ENCODE measurements around the gene HYAL4. TPM values are rescaled to one million over a fixed set of nuclear protein-coding genes. Genes with fewer than 3 reads are reported as not detected.
"Not testable (repeated sequence)": the region's sequence is repeated elsewhere in the genome, so short reads cannot be mapped to it uniquely, and the experiment has no call there.

The HYAL4 gene
- total and polyA plus RNA-seq, 2 of the 13 experiments (the other 11 are each of a cell fraction or from before 2014, with no cell fraction given) = not detected

DNA sequence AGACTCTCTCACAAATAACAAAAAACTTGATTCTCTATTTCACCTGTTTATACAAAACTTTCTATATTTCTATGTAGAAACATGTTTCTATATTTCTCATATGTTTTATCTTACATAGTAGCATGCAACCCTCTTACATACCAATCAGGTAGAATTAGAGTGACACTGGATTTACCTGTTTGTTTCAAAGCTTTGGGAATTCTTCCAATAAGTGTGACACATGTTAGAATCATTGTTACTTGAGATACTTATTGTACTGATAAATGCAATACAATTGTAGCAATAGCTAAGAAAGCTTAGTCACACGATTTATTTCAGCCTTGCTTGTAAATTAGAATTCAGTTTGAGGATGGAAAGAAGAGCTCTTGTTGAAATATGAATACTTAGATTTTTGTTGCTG is 4.9 kb downstream of the HYAL4 start (continued):
- no peak for TF ChIP-seq HDAC1 (CRISPR knock-in tag; IDR thresholded peaks at IDR 0.05)
- no peak for TF ChIP-seq ZNF782 (CRISPR knock-in tag; IDR thresholded peaks at IDR 0.05; ENCODE audit: borderline replicate concordance)

DNA sequence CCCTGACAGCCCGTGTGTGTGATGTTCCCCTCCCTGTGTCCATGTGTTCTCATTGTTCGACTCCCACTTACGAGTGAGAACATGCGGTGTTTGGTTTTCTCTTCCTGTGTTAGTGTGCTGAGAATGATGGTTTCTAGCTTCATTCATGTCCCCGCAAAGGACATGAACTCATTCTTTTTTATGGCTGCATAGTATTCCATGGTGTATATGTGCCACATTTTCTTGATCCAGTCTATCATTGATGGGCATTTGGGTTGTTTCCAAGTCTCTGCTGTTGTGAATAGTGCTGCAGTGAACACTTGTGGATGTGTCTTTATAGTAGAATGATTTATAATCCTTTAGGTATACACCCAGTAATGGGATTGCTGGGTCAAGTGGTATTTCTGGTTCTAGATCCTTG is 6.4 kb downstream of the HYAL4 start:
- H3K36me3 ChIP-seq (replicated peaks in 1 of 2; ENCODE audit: control insufficient read depth in 1 of 2, insufficient read depth in 2 of 2, low read length in 2 of 2); H4K20me1 ChIP-seq (ENCODE audit: insufficient read depth, low read length); H3K4me2 ChIP-seq (ENCODE audit: low read depth, low read length); H3K79me2 ChIP-seq (ENCODE audit: insufficient read depth, low read length); H3K27me3 ChIP-seq (ENCODE audit: control insufficient read depth in 1 of 2, insufficient read depth in 2 of 2, low read length in 2 of 2); ATAC-seq; H3K27ac ChIP-seq (ENCODE audit: extremely low read length, insufficient read depth, low read length); H2AFZ ChIP-seq (ENCODE audit: low read length); CTCF ChIA-PET (ENCODE audit: low intra/inter-chr PET ratio, low total read pairs); POLR2A ChIA-PET; H3K4me1 ChIP-seq (ENCODE audit: insufficient read depth, low read length); FAIRE-seq; H3K4me3 ChIP-seq (replicated peaks in 1 of 3; ENCODE audit: insufficient read depth in 1 of 3, low read depth in 2 of 3, low read length in 3 of 3); DNase-seq (ENCODE audit: low spot score); H3K9ac ChIP-seq (ENCODE audit: insufficient read depth, low read depth, low read length); H3K9me3 ChIP-seq (ENCODE audit: low read length); in situ Hi-C loops (cut with HindIII; ENCODE audit: extremely low pct_ligation_motif_present, low pct_unique_long_range_greater_than_20kb); BruUV-seq (replicated peaks): not testable (repeated sequence)
- 63% methylated on average over 5 of the region's 5 CpGs for WGBS (ENCODE audit: low lambda C conversion rate)
- intact Hi-C loops (cut with micrococcal nuclease; ENCODE audit: unreplicated experiment) = loop anchor here (5.0 kb wide), 1 partner anchor 686 kb away; no protein-coding TSS in a partner anchor

DNA sequence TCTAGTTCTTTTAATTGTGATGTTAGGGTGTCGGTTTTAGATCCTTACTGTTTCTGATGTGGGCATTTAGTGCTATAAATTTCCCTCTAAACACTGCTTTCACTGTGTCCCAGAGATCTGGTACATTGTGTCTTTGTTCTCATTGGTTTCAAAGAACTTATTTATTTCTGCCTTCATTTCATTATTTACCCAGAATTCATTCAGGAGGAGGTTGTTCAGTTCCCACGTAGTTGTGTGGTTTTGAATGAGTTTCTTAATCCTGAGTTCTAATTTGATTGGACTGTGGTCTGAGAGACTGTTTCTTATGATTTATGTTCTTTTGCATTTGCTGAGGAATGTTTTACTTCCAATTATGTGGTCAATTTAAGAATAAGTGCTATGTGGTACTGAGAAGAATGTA is 9.3 kb downstream of the HYAL4 start:
- H2AFZ ChIP-seq (ENCODE audit: low read length); DNase-seq (ENCODE audit: low spot score); H3K4me2 ChIP-seq (ENCODE audit: low read depth, low read length); H3K9ac ChIP-seq (ENCODE audit: insufficient read depth, low read depth, low read length); ATAC-seq; H3K27ac ChIP-seq (ENCODE audit: extremely low read length, insufficient read depth, low read length); H3K27me3 ChIP-seq (ENCODE audit: control insufficient read depth in 1 of 2, insufficient read depth in 2 of 2, low read length in 2 of 2); BruUV-seq (replicated peaks); H3K4me1 ChIP-seq (ENCODE audit: insufficient read depth, low read length); CTCF ChIA-PET (ENCODE audit: low intra/inter-chr PET ratio, low total read pairs); H3K9me3 ChIP-seq (ENCODE audit: low read length); in situ Hi-C loops (cut with HindIII; ENCODE audit: extremely low pct_ligation_motif_present, low pct_unique_long_range_greater_than_20kb); FAIRE-seq; H3K4me3 ChIP-seq (replicated peaks in 1 of 3; ENCODE audit: insufficient read depth in 1 of 3, low read depth in 2 of 3, low read length in 3 of 3); H3K36me3 ChIP-seq (replicated peaks in 1 of 2; ENCODE audit: control insufficient read depth in 1 of 2, insufficient read depth in 2 of 2, low read length in 2 of 2); H4K20me1 ChIP-seq (ENCODE audit: insufficient read depth, low read length); POLR2A ChIA-PET; H3K79me2 ChIP-seq (ENCODE audit: insufficient read depth, low read length): not testable (repeated sequence)
- intact Hi-C loops (cut with micrococcal nuclease; ENCODE audit: unreplicated experiment) = loop anchor here (5.0 kb wide), 1 partner anchor 683 kb away; no protein-coding TSS in a partner anchor
- WGBS (ENCODE audit: low lambda C conversion rate) = 0% methylated on average over 2 of the region's 2 CpGs
